ENCODE measurements around the gene SNX5.

- TF ChIP-seq, protein P1, sequence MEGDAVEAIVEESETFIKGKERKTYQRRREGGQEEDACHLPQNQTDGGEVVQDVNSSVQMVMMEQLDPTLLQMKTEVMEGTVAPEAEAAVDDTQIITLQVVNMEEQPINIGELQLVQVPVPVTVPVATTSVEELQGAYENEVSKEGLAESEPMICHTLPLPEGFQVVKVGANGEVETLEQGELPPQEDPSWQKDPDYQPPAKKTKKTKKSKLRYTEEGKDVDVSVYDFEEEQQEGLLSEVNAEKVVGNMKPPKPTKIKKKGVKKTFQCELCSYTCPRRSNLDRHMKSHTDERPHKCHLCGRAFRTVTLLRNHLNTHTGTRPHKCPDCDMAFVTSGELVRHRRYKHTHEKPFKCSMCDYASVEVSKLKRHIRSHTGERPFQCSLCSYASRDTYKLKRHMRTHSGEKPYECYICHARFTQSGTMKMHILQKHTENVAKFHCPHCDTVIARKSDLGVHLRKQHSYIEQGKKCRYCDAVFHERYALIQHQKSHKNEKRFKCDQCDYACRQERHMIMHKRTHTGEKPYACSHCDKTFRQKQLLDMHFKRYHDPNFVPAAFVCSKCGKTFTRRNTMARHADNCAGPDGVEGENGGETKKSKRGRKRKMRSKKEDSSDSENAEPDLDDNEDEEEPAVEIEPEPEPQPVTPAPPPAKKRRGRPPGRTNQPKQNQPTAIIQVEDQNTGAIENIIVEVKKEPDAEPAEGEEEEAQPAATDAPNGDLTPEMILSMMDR (IDR thresholded peaks at IDR 0.05): no peak
- TF ChIP-seq EZH2 (IDR thresholded peaks at IDR 0.05; ENCODE audit: borderline replicate concordance, insufficient read depth, low read depth, low read length, poor library complexity, severe bottlenecking): no peak
These were observed 787 bp upstream of the SNX5 start for GRCh38 chr20:17969278-17969883.
